Thoracic aorta (tissue), 2 donors: Measurements from ENCODE around the gene SH3TC1. TPM values are rescaled to one million over a fixed set of nuclear protein-coding genes. Genes with fewer than 3 reads are reported as not detected.

Source experiments
- ATAC-seq: fragments of 150-250 bp; one replicate; pipeline ENCODE4 v1.8.0; 2017; ENCODE audit warnings: low read depth; ENCODE audit not compliant: insufficient number of reproducible peaks, low FRiP score
- DNase-seq: peaks from one replicate; pipeline ENCODE4 v3.0.0-alpha.2; 2020; ENCODE audit warnings: low spot score
- H3K27ac ChIP-seq, 2 donors: fragments of 200-600 bp; sonication (generic); 1 replicate in 1 of 2; 2 replicates in 1 of 2; pipeline ENCODE4 v1.5.1; 2016; ENCODE audit warnings: mild to moderate bottlenecking in 2 of 2, moderate library complexity in 2 of 2
- H3K27me3 ChIP-seq: fragments of 200-600 bp; sonication (generic); replicated peaks from 2 replicates; pipeline ENCODE4 v1.6.0; 2016; ENCODE audit warnings: mild to moderate bottlenecking; ENCODE audit not compliant: insufficient read depth
- H3K36me3 ChIP-seq: fragments of 200-600 bp; sonication (generic); one replicate; pipeline ENCODE4 v1.5.1; 2016
- H3K4me1 ChIP-seq, 2 donors: fragments of 200-600 bp; sonication (generic); 1 replicate in 1 of 2; 2 replicates in 1 of 2; pipeline versions ENCODE4 v1.5.1 to v1.6.0; 2016; ENCODE audit warnings: low read depth in 2 of 2, mild to moderate bottlenecking in 1 of 2; ENCODE audit not compliant: control insufficient read depth in 1 of 2
- H3K4me3 ChIP-seq: fragments of 200-600 bp; sonication (generic); 2 replicates; pipeline ENCODE4 v1.5.1; 2016; ENCODE audit warnings: mild to moderate bottlenecking
- H3K9me3 ChIP-seq: fragments of 200-600 bp; sonication (generic); 2 replicates; pipeline ENCODE4 v1.5.1; 2016
- total RNA-seq, 2 donors: library from RNA; depleted of rRNA; stranded (reverse); fragments of >200 nt; gene quantifications; one replicate each; pipeline versions ENCODE4 v1.1.0 to v1.2.3, GENCODE V29; 2016
- TF ChIP-seq, protein P1 (sequence below): fragments of 200-600 bp; sonication (generic); IDR thresholded peaks from one replicate; pipeline ENCODE4 v1.5.1; 2019; ENCODE audit warnings: antibody characterized with exemption

Gene SH3TC1
- total RNA-seq, 2 donors from 2014 or later: 63.2 to 68.6 TPM

DNA sequence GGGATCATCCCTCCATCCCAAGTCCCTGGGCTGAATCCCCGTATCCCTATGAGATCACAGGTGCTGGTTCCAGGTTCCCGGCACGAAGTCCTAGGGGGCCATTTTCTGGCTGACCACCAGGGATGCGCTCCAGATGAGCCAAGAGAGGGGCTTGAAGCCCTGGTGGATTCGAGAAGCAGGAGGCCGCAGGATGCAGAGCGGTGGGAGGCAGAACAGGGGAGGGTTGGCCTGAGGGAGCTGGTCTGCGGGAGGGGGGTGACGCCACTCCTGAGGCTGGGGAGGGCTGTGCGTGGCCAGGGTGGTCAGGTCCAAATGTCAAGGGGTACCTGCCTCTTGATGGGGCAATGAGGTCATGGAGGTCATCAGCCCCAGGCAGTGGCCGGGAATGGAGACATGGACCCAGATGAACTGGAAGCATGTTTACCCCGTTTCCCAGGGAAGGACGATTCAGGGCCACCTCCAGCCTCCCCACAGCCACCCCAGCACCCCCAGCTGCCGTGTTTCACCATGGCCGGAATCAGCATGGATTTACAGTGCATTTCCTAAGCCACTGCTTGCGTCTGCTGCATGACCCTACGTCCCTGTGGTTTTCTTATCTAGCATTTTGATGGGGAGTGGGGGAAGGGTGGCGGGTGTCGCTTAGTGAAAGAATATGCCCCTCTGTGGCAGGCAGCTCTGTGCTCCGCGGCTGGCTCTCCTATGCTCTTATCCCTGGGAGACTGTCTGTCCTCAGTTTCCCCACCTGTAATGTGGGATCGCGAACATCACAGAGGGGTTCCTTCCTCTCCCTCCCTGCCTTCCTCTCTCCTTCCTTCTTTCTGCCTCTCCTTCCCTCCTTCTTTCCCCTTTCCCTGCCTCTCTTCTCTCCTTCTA, 53.4 kb downstream of the SH3TC1 start:
- DNase-seq (no peak), ATAC-seq (no peak)
- H3K27me3 ChIP-seq: no peaks in the 10 kb centered on the region
- no peak overlapping the region for H3K4me3 ChIP-seq
- no peak overlapping the region for H3K27ac ChIP-seq
- no peaks in the 10 kb centered on the region for H3K9me3 ChIP-seq
- no peaks in the 10 kb centered on the region for H3K36me3 ChIP-seq
- TF ChIP-seq, protein P1, sequence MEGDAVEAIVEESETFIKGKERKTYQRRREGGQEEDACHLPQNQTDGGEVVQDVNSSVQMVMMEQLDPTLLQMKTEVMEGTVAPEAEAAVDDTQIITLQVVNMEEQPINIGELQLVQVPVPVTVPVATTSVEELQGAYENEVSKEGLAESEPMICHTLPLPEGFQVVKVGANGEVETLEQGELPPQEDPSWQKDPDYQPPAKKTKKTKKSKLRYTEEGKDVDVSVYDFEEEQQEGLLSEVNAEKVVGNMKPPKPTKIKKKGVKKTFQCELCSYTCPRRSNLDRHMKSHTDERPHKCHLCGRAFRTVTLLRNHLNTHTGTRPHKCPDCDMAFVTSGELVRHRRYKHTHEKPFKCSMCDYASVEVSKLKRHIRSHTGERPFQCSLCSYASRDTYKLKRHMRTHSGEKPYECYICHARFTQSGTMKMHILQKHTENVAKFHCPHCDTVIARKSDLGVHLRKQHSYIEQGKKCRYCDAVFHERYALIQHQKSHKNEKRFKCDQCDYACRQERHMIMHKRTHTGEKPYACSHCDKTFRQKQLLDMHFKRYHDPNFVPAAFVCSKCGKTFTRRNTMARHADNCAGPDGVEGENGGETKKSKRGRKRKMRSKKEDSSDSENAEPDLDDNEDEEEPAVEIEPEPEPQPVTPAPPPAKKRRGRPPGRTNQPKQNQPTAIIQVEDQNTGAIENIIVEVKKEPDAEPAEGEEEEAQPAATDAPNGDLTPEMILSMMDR: no peak
- H3K4me1 ChIP-seq: no peaks in the 10 kb centered on the region

DNA sequence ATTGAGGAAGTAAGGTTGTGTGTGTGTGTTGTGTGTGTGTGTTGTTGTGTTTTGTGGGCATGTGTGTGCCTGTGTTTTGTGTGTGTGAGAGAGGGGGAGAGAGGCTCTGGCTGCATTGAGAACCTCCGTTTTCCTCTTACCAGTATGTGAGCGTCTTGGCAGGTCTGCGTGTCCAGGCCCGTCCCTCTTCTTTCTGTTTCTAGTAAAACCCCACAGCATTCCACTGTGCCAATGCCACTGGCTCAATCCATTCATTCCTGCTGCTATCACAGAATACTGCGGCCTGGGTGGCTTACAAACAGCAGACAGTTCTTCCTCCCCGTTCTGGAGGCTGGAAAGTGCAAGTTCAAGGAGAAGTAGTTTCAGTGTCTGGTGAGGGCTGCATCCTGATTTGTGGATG, 55.0 kb downstream of the SH3TC1 start:
- Histone ChIP-seq H3K36me3 (no peaks in the 10 kb centered on the region), H3K27me3 (peaks cover 4% of the 10 kb centered on the region), H3K4me1 (no peaks in the 10 kb centered on the region), H3K27ac (no peak overlapping the region), H3K4me3 (no peak overlapping the region), H3K9me3 (no peaks in the 10 kb centered on the region)
- TF ChIP-seq, protein P1: no peak
- no peak for ATAC-seq
- DNase-seq: no peak

DNA sequence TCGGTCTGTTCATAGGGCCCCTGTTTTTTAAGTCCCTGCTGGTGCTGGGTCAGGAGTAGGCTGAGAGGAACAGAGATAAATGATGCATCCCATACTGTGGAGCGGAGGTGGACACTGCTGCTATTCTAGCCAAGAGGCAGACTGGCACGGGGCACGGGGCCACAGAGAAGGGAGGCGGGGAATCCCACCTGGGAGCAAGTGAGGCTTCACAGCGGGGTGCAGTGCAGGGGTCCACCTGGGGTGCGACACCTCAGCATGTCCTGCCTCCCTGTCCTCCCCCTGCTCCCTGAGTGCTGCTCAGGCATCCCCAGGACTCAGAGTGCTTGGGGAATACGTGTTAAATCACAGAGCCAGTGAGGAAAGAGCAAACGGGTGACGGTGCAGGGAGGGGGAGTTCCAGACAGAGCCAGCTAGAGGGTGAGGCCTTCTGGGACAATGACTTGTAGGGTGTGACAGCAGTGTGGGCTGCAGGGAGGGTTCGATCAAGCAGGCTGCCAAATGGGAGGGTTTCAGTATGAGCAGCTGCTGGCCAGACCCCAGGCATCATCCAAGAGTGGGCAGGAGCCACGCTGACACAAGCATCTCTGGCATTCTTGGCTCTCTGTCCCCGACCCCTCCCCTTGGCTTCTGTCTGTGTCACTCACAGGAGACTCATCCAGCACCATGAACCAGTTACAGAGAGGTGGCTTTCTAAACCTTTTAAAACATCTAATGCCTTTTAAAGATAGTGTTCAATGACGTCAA, 56.8 kb downstream of the SH3TC1 start:
- H3K27ac ChIP-seq: no peak overlapping the region
- no peaks in the 10 kb centered on the region for H3K9me3 ChIP-seq
- DNase-seq (no peak), ATAC-seq (no peak)
- no peaks in the 10 kb centered on the region for H3K36me3 ChIP-seq
- H3K4me3 ChIP-seq: no peak overlapping the region
- H3K4me1 ChIP-seq: peaks cover 0 to 8% of the 10 kb centered on the region in 2 donors
- TF ChIP-seq, protein P1: no peak
- peaks cover 4% of the 10 kb centered on the region for H3K27me3 ChIP-seq

DNA sequence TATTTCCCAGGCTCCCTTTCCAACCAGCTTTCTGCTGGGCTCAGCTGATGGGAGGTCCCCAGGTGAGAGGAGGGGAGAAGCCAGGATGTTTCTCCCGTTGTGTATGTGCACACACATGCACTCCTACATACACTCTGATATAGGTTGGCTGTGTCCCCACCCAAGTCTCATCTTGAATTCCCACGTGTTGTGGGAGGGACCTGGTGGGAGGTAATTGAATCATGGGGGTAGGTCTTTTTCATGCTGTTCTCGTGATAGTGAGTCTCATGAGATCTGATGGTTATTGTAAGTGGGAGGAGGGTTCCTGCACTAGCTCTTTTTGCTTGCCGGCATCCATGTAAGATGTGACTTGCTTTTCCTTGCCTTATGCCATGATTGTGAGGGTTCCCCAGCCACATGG, 58.8 kb downstream of the SH3TC1 start:
- ATAC-seq: no peak
- H3K9me3 ChIP-seq: no peaks in the 10 kb centered on the region
- H3K27me3 ChIP-seq: peaks cover 4% of the 10 kb centered on the region
- DNase-seq: no peak
- H3K27ac ChIP-seq: no peak overlapping the region
- H3K36me3 ChIP-seq: no peaks in the 10 kb centered on the region
- peaks cover 0 to 9% of the 10 kb centered on the region in 2 donors for H3K4me1 ChIP-seq
- H3K4me3 ChIP-seq: no peak overlapping the region
- TF ChIP-seq, protein P1: no peak

DNA sequence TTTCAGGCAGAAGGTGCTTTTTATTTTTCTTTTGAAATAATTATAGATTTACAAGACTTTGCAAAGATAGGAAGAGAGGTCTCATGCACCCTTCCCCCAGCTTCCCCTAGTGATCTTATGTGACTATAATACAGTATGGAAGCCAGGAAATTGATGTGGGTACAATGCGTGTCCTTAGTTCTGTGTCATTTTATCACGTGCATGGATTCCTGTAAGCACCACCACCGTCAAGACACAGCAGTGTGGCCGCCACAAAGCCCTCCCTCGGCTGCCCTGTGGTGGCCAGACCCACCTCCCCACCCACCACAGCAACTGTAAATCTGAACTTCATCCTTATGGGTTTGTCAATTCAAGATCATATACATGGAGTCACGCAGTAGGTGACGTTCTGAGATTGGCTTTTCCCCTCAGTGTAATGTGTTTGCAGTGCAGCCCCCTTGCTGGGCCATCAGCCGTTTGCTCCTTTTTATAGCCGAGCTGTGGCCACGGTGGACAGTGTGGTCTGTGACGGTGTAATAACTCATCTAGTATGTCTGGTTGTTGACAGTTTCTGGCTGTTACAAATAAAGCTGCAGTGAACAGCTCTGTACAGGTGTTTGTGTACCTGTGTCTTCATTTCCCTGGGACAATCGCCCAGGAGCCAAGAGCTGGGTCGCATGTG, 59.6 kb downstream of the SH3TC1 start:
- H3K4me1 ChIP-seq: peaks cover 0 to 9% of the 10 kb centered on the region in 2 donors
- peaks cover 4% of the 10 kb centered on the region for H3K27me3 ChIP-seq
- ATAC-seq: no peak
- TF ChIP-seq, protein P1: no peak
- H3K4me3 ChIP-seq: no peak overlapping the region
- no peak overlapping the region for H3K27ac ChIP-seq
- H3K36me3 ChIP-seq: no peaks in the 10 kb centered on the region
- no peaks in the 10 kb centered on the region for H3K9me3 ChIP-seq
- DNase-seq: no peak
